Suprapubic skin (tissue), 4 donors: ENCODE data around the gene EDARADD. TPM values are rescaled to one million over a fixed set of nuclear protein-coding genes. Genes with fewer than 3 reads are reported as not detected.
"Not testable (repeated sequence)": the region's sequence is repeated elsewhere in the genome, so short reads cannot be mapped to it uniquely, and the experiment has no call there.

Source experiments
- DNase-seq, 2 donors: peaks; one replicate each; pipeline ENCODE4 v3.0.0-alpha.2; 2019; ENCODE audit warnings: low spot score in 2 of 2
- H3K27ac ChIP-seq: fragments of 200-600 bp; sonication (generic); one replicate; pipeline ENCODE4 v1.5.1; 2019
- H3K27me3 ChIP-seq: fragments of 200-600 bp; sonication (generic); one replicate; pipeline ENCODE4 v1.5.1; 2019
- H3K36me3 ChIP-seq: fragments of 200-600 bp; sonication (generic); one replicate; pipeline ENCODE4 v1.5.1; 2019
- H3K4me1 ChIP-seq: fragments of 200-600 bp; sonication (generic); one replicate; pipeline ENCODE4 v1.5.1; 2019
- H3K4me3 ChIP-seq: fragments of 200-600 bp; sonication (generic); one replicate; pipeline ENCODE4 v1.5.1; 2019; ENCODE audit warnings: mild to moderate bottlenecking
- H3K9me3 ChIP-seq: fragments of 200-600 bp; sonication (generic); one replicate; pipeline ENCODE4 v1.5.1; 2019
- CTCF ChIP-seq, 2 donors: fragments of 200-600 bp in 1 of 2; fragments of 450-650 bp in 1 of 2; sonication (generic) in 1 of 2; IDR thresholded peaks; one replicate each; pipeline ENCODE4 v1.5.1; 2016 to 2019; ENCODE audit warnings: antibody characterized with exemption in 2 of 2, mild to moderate bottlenecking in 1 of 2, moderate library complexity in 1 of 2
- EP300 ChIP-seq: sonication (generic); formaldehyde crosslinking; IDR thresholded peaks from one replicate; pipeline ENCODE4 v1.6.1; 2017; ENCODE audit warnings: antibody characterized with exemption
- POLR2A ChIP-seq, 2 donors: fragments of 450-650 bp; IDR thresholded peaks; one replicate each; pipeline ENCODE4 v1.6.1; 2017; ENCODE audit warnings: antibody characterized with exemption in 2 of 2, mild to moderate bottlenecking in 2 of 2, moderate library complexity in 2 of 2
- POLR2AphosphoS5 ChIP-seq, 3 donors: sonication (generic); formaldehyde crosslinking; IDR thresholded peaks; one replicate each; pipeline ENCODE4 v1.6.1; 2017; ENCODE audit warnings: antibody characterized with exemption in 3 of 3
- WGBS: methylation state at CpG from one replicate; pipeline ENCODE4 v1.1.5; 2018; 5-methylcytosine and 5-hydroxymethylcytosine counted together
- total RNA-seq, 4 donors: library from RNA; depleted of rRNA; stranded (reverse); fragments of >200 nt; gene quantifications; one replicate each; pipeline ENCODE4 v1.1.0, GENCODE V29; 2016

EDARADD gene
- total RNA-seq, 4 donors from 2014 or later = 5.5 to 10.1 (median 7.6) TPM

DNA sequence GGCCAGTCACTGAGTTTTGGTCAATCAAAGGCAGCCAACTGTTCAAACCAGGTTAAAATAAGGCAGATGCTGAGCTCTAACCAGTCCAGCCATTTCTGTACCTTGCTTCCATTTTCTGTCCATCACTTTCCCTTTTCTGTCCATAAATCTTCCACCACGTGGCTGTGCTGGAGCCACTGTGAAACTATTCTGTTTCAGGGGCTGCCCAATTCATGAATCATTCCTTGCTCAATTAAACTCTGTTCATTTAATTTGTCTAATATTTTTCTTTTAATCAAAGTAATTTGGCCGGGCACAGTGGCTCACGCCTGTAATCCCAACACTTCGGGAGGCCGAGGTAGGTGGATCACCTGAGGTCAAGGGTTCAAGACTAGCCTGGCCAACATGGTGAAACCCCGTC is 107.0 kb downstream of the EDARADD start:
- Histone ChIP-seq H3K9me3 (no peaks in the 10 kb centered on the region), H3K36me3 (no peaks in the 10 kb centered on the region), H3K4me1 (peaks cover 10% of the 10 kb centered on the region), H3K27me3 (no peaks in the 10 kb centered on the region), H3K4me3 (no peak overlapping the region), H3K27ac (no peak overlapping the region)
- no peak for TF ChIP-seq POLR2AphosphoS5 (IDR thresholded peaks at IDR 0.05)
- TF ChIP-seq EP300 = no peak
- TF ChIP-seq CTCF (IDR thresholded peaks at IDR 0.05) = no peak
- no peak for DNase-seq
- WGBS = 86% methylated on average over 6 of the region's 6 CpGs

- DNase-seq = no peak
- no peak for TF ChIP-seq EP300
- TF ChIP-seq CTCF (IDR thresholded peaks at IDR 0.05) = no peak
- no peak for TF ChIP-seq POLR2AphosphoS5 (IDR thresholded peaks at IDR 0.05)
- TF ChIP-seq POLR2A (IDR thresholded peaks at IDR 0.05) = no peak
- Histone ChIP-seq H3K4me3 (peak overlapping the region; percentile 42), H3K9me3 (no peaks in the 10 kb centered on the region), H3K27ac (no peak overlapping the region), H3K4me1 (peaks cover 10% of the 10 kb centered on the region), H3K27me3 (no peaks in the 10 kb centered on the region), H3K36me3 (no peaks in the 10 kb centered on the region)
- 15% methylated on average over 2 of the region's 2 CpGs for WGBS
Observed at GRCh38 chr1:236502579-236502971, 108.5 kb downstream of the EDARADD start.

DNA sequence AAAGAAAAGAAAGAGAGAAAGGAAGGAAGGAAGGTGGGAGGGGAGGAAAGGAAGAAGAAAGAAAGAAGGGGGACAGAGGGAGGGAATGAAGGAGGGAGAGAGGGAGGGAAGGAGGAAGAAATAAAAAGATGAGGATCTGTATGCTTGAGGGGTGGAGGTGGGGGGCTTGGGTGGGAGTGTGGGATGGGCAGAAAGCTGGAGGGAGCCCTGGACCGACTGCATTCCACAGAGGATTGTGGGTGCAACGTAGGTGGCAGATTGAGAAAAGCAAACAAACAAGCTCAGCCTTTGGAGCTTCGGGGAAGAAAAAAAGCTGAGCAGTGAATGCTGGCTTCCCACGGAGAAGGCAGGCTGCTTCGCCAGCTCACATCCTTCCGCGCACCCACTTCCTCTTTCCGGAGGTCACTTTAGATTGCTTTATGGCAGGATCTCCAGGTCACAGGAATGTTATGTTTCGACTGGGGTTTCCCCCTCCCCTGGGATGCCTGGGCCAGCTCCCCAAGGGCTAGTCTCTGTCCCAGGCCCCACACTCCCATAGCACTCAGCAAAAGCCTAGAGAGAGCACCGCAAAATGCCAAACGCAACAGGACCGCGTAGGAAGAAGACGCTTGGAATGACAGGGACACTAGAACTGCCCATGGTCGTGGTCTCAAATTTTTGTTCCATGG is 109.0 kb downstream of the EDARADD start:
- Histone ChIP-seq H3K4me3 (peak overlapping the region; percentile 42), H3K9me3 (no peaks in the 10 kb centered on the region), H3K4me1 (peaks cover 10% of the 10 kb centered on the region), H3K27me3 (no peaks in the 10 kb centered on the region), H3K27ac (peak overlapping the region; percentile 51), H3K36me3 (no peaks in the 10 kb centered on the region)
- WGBS = 8% methylated on average over 15 of the region's 15 CpGs
- no peak for DNase-seq
- no peak for TF ChIP-seq CTCF (IDR thresholded peaks at IDR 0.05)
- no peak for TF ChIP-seq POLR2A (IDR thresholded peaks at IDR 0.05)
- TF ChIP-seq EP300 = no peak
- no peak for TF ChIP-seq POLR2AphosphoS5 (IDR thresholded peaks at IDR 0.05)

DNA sequence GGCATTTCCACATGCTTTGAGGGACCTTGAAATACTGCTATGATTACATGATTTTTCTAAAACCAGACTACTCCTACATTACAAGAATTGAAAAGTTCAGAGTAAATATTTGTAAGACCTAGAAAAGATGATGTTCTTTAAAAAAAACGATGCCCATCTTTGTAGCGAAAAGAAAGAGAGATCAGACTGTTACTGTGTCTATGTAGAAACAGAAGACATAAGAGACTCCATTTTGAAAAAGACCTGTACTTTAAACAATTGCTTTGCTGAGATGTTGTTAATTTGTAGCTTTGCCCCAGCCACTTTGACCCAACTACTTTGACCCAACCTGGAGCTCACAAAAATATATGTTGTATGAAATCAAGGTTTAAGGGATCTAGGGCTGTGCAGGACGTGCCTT is 110.3 kb downstream of the EDARADD start:
- DNase-seq = not testable (repeated sequence)

DNA sequence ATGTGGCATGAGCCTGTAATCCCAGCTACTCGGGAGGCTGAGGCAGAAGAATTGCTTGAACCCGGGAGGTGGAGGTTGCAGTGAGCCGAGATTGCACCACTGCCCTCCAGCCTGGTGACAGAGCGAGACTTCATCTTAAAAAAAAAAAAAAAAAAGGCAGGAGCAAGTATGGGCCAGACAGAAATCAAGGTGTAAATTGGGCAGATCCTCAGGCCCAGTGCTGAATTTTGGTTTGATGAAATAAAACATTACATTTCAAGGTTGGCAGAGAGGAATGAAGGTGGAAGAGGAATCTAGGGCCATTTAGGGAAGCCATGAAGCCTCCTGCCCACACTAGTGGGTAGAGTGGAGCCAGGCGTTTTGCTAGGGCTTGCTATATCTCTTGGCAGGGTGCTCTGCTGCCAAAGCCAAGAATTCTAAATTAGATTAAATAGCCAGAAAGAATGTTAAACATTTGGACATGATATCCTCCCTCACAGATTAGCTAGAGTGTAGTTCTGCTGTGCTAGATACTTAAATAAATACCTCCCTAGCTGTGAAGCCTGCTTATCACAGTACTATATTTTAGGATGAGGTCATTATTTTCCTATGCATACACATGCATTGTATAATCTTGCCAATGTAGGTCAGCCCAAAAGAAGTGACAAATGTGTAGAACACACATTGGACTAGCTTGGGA is 113.1 kb downstream of the EDARADD start:
- Histone ChIP-seq H3K36me3 (no peaks in the 10 kb centered on the region), H3K27ac (no peak overlapping the region), H3K27me3 (no peaks in the 10 kb centered on the region), H3K9me3 (no peaks in the 10 kb centered on the region), H3K4me3 (no peak overlapping the region), H3K4me1 (peaks cover 10% of the 10 kb centered on the region)
- 56% methylated on average over 5 of the region's 5 CpGs for WGBS
- no peak for DNase-seq
- no peak for TF ChIP-seq CTCF (IDR thresholded peaks at IDR 0.05)
- TF ChIP-seq POLR2AphosphoS5 (IDR thresholded peaks at IDR 0.05) = no peak

More for the DNA sequence above, 110.3 kb downstream of the EDARADD start:
- not testable (repeated sequence) for H3K4me1 ChIP-seq, H3K4me3 ChIP-seq, H3K9me3 ChIP-seq, H3K36me3 ChIP-seq, H3K27ac ChIP-seq, H3K27me3 ChIP-seq
- WGBS = 90% methylated on average over 3 of the region's 3 CpGs
